ENCODE results near the gene HDAC4. TPM values are rescaled to one million over a fixed set of nuclear protein-coding genes. Genes with fewer than 3 reads are reported as not detected.

HDAC4 gene
- total and polyA plus RNA-seq, 10 of the 15 experiments (the other 5 are each of a cell fraction or from before 2014, with no cell fraction given) = 0.22 to 15.7 (median 4.8) TPM

GRCh38 chr2:239215988-239216613 lies 184.7 kb downstream of the HDAC4 start:
- intact Hi-C loops (cut with micrococcal nuclease; ENCODE audit: unreplicated experiment) (no loop called here), in situ Hi-C loops (cut with MboI) (no loop called here)
- 15% methylated on average over 7 of the region's 7 CpGs for WGBS (ENCODE audit: insufficient coverage, insufficient replicate concordance, low lambda C conversion rate, missing lambda C conversion rate)
- no peaks in the 10 kb centered on the region; the same call in 2 of the 3 replicates for H3K9me3 ChIP-seq (replicated peaks; ENCODE audit: control insufficient read depth, insufficient read depth, low read length)
- ChIA-PET RAD21 (ENCODE audit: unreplicated experiment) (no interaction called here), CTCF (interaction anchor here (0.6 to 1.0 kb wide), 2 partner anchors 37 to 284 kb away, joined by 3 read pairs; no protein-coding TSS in a partner anchor), SMC1A (ENCODE audit: uncharacterized antibody, unreplicated experiment) (no interaction called here), POLR2A (no interaction called here)
- H3K79me2 ChIP-seq (ENCODE audit: control insufficient read depth, insufficient read depth, low read length) = no peaks in the 10 kb centered on the region
- H4K20me1 ChIP-seq (ENCODE audit: control insufficient read depth, insufficient read depth) = no peaks in the 10 kb centered on the region; the same call in none of the 2 replicates
- H3K27me3 ChIP-seq (replicated peaks in 1 of 2; ENCODE audit: control insufficient read depth in 2 of 2, insufficient read depth in 2 of 2, low read length in 1 of 2) = no peaks in the 10 kb centered on the region
- no peak overlapping the region for H3K9ac ChIP-seq (ENCODE audit: control insufficient read depth, insufficient read depth, low read length)
- H2AFZ ChIP-seq (ENCODE audit: control insufficient read depth, low read depth, low read length) = no peak overlapping the region
- H3K4me3 ChIP-seq = no peak overlapping the region
- H3K36me3 ChIP-seq (ENCODE audit: control insufficient read depth in 2 of 2, insufficient read depth in 2 of 2, low read length in 1 of 2) = no peaks in the 10 kb centered on the region
- no peak overlapping the region for H3K27ac ChIP-seq (ENCODE audit: control insufficient read depth, insufficient read depth)
- H3K4me1 ChIP-seq (ENCODE audit: control insufficient read depth, insufficient read depth, low read length) = no peaks in the 10 kb centered on the region
- DNase-seq (ENCODE audit: low read depth, low spot score) (no peak), FAIRE-seq (no peak), ATAC-seq (no peak)
- no peak for TF ChIP-seq RB1 (IDR thresholded peaks at IDR 0.05; ENCODE audit: borderline replicate concordance)
- TF ChIP-seq CHD2 (IDR thresholded peaks at IDR 0.05; ENCODE audit: borderline replicate concordance, low read depth, low read length) = no peak
- TF ChIP-seq ETV6 (conservative IDR thresholded peaks at IDR 0.05 in 1 of 2, IDR thresholded peaks at IDR 0.05 in 1 of 2; ENCODE audit: borderline replicate concordance in 1 of 2, low read depth in 1 of 2) = no peak
- TF ChIP-seq WRNIP1 (IDR thresholded peaks at IDR 0.05; ENCODE audit: borderline replicate concordance, low read depth, low read length) = no peak
- no peak for TF ChIP-seq TCF3 (IDR thresholded peaks at IDR 0.05; ENCODE audit: borderline replicate concordance, insufficient read depth, low read depth, low read length)
- TF ChIP-seq RCOR1 (conservative IDR thresholded peaks at IDR 0.05; ENCODE audit: low read depth, low read length) = no peak
- TF ChIP-seq USF2 (IDR thresholded peaks at IDR 0.05; ENCODE audit: borderline replicate concordance, low read depth, low read length) = no peak
- TF ChIP-seq TAF1 (IDR thresholded peaks at IDR 0.05; ENCODE audit: borderline replicate concordance, low read depth, low read length) = no peak
- no peak overlapping the region; the same call in 1 of the 2 replicates for H3K4me2 ChIP-seq (ENCODE audit: control insufficient read depth, insufficient read depth)
- no TSS peak for BruUV-seq (replicated peaks)

Measured in GM12878 (cell line).